HG03520 (cell line): Measurements from ENCODE around the gene EXD1.

Source experiments
- ATAC-seq: cut with Tn5 transposase; IDR thresholded peaks from one replicate; pipeline ENCODE4 v1.9.1; 2021; ENCODE audit warnings: mild to moderate bottlenecking, moderate library complexity; ENCODE audit not compliant: unreplicated experiment

Gene EXD1

DNA sequence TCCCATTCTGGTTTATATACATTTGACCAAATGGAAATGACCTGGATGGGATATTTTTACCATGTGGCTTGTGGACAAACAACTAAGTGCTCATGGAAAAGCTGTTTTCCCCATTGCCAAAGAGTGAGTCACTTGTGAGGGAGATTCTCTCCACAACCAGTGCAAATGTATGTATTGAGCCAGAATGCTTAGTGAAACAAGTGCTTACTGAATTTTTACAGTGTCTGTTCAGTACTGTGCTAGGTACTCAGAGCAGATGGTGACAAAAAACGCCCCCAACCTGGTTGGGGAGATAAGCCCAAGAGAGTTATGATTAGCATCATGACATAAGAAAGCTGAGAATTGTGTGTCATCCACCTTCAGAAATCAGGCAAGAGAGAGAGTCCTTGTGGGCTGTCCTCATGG, 2.8 kb upstream of the EXD1 start:
- no peak for ATAC-seq

- no peak for ATAC-seq
Observed at GRCh38 chr15:41231422-41232226, 1.1 kb upstream of the EXD1 start.

- ATAC-seq = no peak
Observed at GRCh38 chr15:41230345-41230649, 260 bp downstream of the EXD1 start.

- ATAC-seq = no peak
Observed at GRCh38 chr15:41219381-41219780, 11.2 kb downstream of the EXD1 start.

- no peak for ATAC-seq
Observed at GRCh38 chr15:41218851-41219250, 11.7 kb downstream of the EXD1 start.

GRCh38 chr15:41215708-41216107, 14.8 kb downstream of the EXD1 start:
- no peak for ATAC-seq

DNA sequence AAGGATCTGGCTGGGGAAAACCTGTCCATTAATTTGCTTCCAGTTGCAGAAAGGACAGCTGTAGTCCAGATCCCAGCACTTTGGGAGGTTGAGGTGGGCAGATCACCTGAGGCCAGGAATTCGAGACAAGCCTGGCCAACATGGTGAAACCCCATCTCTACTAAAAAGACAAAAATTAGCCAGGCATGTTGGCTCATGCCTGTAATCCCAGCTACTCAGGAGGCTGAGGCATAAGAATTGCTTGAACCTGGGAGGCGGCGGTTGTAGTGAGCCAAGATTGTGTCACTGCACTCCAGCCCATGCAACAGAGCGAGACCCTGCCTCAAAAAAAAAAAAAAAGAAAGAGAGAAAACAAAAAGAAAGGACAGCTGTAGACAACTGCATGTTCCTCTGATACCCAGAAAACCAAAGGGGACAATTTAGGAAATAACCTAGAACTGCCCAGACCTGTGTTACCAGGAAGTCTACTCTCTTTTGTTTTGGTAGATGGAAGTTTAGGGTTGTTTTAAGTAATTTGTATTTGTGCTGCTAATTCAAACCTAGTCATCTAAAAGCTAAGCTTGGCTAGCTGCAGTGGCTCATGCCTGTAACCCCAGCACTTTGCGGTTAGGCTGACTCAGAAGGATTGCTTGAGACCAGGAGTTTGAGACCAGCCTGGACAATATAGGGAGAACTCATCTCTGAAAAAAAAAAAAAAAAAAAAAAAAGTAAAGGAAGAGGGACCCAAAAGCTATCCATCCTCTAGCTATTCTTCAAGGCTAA, 22.7 kb downstream of the EXD1 start:
- no peak for ATAC-seq

DNA sequence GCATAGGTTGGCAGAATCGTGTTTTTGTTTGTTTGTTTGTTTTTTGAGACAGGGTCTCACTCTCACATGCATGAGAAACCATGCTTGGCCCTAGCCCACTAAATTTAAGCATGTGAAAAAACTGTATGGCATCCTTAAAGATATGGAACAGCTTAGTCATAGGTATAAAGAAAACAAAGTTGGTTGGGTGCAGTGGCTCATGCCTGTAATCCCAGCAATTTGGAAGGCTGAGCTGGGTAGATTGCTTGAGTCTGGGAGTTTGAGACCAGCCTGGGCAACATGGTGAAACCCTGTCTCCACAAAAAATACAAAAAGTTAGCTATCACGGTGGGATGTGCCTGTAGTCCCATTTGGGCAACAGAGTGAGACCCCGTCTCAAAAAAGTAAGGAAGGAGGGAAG, 25.2 kb downstream of the EXD1 start:
- ATAC-seq = no peak

GRCh38 chr15:41203395-41203794, 27.2 kb downstream of the EXD1 start:
- no peak for ATAC-seq

GRCh38 chr15:41199470-41199869, 31.1 kb downstream of the EXD1 start:
- ATAC-seq = no peak

DNA sequence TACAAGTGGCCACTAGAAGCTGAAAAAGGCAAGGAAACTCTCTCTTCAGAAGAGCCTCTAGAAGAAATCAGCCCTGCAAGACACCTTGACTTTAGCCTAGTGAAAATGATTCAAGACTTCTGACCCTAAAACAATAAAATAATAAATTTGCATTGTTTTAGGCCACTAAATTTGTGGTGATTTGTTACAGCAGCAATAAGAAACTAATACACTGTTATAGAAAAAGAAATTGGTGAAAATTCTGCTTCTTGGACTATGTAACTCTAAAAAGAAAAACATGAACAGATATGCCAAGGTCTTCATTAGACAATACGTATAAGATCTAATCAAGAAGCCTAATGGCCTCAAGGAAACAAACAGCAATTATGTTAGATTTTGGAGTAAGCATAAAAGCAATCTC, 36.1 kb downstream of the EXD1 start:
- ATAC-seq = no peak

GRCh38 chr15:41183581-41183980, 47.0 kb downstream of the EXD1 start:
- ATAC-seq = no peak

GRCh38 chr15:41182266-41182665, 48.3 kb downstream of the EXD1 start:
- no peak for ATAC-seq

DNA sequence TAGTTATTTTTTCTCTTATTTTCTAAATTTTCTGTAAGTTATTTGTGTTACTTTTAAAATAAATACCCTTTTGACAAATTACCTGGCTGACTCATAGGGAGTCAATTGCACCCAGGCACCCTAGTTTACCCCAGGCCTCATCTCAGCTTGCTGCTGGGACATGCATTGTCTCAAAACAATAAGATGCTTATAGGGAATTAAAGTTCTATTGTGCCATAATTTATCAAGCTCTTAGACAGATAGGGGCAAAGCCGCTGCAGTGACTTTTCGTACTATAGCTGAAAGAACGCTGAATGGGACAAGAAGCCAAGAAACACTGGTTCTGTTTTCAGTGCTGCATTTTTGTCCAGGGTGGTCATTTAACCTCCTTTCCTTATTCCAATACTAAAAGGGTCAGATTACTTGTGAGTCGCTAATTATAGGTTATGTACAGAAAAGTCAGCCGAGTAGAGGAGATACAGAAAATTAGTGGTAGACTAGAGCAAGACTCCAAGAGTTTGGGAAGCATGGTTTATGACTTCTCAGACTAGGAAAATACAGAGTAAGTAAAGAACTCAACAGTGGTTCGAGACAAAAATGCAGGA, 50.3 kb downstream of the EXD1 start:
- no peak for ATAC-seq

GRCh38 chr15:41169781-41170180, 60.8 kb downstream of the EXD1 start:
- no peak for ATAC-seq

GRCh38 chr15:41169086-41169485, 61.5 kb downstream of the EXD1 start:
- no peak for ATAC-seq

DNA sequence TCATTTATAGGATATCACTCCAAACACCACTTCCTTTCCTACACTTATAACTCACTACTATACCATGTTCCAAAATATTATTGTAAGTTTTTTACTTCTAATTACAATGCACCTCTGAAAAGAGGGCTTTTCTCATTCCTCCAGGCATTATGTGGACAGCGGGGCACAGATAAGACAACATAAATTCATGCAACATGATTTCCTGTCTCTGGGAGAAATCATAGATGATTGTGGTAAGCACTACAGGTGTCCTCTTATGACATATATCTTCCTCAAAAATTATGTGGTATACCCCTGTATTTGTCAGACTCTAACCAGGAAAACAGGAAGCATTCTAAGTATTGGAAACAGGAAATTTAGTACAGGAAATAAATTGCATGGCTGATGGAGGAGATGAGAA, 68.8 kb downstream of the EXD1 start:
- no peak for ATAC-seq

- ATAC-seq = no peak
Observed at GRCh38 chr15:41161336-41161735, 69.2 kb downstream of the EXD1 start.

DNA sequence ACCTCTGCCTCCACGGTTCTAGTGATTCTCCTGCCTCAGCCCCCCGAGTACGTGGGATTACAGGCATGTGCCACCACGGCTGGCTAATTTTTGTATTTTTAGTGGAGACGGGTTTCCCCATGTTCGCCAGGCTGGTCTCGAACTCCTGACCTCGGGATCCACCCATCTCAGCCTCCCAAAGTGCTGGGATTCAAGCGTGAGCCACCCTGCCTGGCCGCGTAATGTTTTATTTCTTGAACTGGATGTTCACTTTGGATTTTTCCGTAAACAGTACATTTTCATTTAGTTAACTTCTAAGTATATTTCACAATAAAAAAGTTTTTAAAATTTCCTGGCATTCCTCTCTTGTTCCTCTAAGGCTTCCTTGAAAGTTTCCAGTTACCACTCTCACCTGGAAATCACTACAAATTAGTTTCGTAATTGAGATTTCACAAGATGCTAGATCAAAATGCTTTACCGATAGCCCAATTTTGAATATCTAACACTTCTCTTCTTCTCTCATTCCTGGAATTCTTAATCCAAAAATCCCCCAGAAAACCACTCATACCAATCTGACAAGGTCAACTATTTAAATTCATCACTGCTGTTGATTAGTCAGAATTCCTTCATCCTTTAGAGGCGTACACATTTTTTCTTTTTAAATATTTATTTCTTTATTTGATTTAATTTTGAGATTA, 69.8 kb downstream of the EXD1 start:
- no peak for ATAC-seq

GRCh38 chr15:41154412-41154811, 76.1 kb downstream of the EXD1 start:
- no peak for ATAC-seq

- no peak for ATAC-seq
Observed at GRCh38 chr15:41153733-41154132, 76.8 kb downstream of the EXD1 start.
